Measurements from ENCODE around the gene IGFL2.
"Not testable (repeated sequence)": the region's sequence is repeated elsewhere in the genome, so short reads cannot be mapped to it uniquely, and the experiment has no call there.

The IGFL2 gene

DNA sequence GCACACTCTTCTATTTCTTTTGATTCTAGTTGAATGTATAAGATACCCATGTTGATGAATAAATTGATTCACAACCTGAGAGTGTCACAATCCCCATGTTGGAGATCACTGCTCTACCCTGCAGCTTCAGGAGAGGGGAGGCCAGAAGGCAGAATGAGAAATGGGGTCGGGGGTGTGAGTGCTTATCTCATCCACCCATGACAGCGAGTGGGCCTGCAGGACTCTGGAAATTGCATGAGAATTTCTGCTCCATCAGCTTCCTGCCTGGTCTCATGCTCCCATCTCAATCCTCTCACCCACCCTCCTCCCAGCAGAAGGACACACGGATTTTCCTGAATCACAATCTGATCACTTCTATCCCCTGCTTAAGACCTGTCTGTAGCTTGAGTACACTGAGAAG, 58.6 kb downstream of the IGFL2 start:
- H3K27me3 ChIP-seq (ENCODE audit: control insufficient read depth, insufficient read depth, low read length) = no peaks in the 10 kb centered on the region
- H3K4me1 ChIP-seq (ENCODE audit: control insufficient read depth, insufficient read depth, low read length) = peaks cover 29% of the 10 kb centered on the region
- H3K9me3 ChIP-seq (ENCODE audit: control insufficient read depth, low read length) = no peaks in the 10 kb centered on the region
- no peak overlapping the region for H3K4me3 ChIP-seq (ENCODE audit: low read length)
- H3K9ac ChIP-seq (ENCODE audit: low read length) = no peak overlapping the region
- no peaks in the 10 kb centered on the region for H3K36me3 ChIP-seq (ENCODE audit: control insufficient read depth, insufficient read depth, low read length)

DNA sequence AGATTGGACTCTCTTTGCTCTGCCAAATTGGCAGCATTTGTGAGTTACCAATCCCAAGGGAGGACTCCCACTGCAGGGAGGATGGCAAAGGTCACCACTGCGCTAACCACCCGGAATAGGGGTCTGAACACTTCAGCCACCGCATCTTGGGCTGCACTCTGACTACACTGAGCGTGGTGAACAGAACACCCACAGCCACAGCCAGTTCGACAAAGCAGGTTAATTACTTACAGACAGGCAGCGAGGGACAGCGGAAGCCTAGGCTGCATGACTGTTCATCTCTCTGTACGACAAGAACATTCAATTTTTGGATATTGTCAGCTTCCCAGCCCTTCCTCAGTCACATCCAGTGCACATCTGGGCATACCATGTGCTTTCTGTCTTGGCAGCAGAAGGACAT, 59.8 kb downstream of the IGFL2 start:
- not testable (repeated sequence) for H3K27me3 ChIP-seq (ENCODE audit: control insufficient read depth, insufficient read depth, low read length); H3K4me3 ChIP-seq (ENCODE audit: low read length); H3K36me3 ChIP-seq (ENCODE audit: control insufficient read depth, insufficient read depth, low read length); H3K9ac ChIP-seq (ENCODE audit: low read length); H3K9me3 ChIP-seq (ENCODE audit: control insufficient read depth, low read length)
- peaks cover 29% of the 10 kb centered on the region for H3K4me1 ChIP-seq (ENCODE audit: control insufficient read depth, insufficient read depth, low read length)

DNA sequence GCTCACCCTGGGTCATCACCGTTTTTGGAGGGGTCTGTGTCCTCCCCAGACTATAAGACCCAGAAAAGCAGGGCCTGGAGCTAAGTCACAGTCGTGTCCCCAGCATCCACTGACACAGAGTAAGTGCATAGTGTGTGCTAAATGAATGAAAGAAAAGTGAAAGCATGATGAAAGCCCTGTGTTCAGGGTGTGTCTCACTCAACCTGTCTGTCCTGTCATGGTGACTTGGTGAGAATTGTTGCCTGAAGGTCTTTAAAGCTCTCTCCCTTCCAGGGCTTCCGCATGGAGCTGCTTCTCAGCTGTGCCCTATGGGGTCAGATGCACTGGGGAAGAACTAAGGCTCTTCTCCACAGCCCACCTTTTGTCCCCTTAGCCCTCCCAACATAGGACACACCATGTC, 61.0 kb downstream of the IGFL2 start:
- H3K9me3 ChIP-seq (ENCODE audit: control insufficient read depth, low read length) = no peaks in the 10 kb centered on the region
- H3K4me1 ChIP-seq (ENCODE audit: control insufficient read depth, insufficient read depth, low read length) = peaks cover 29% of the 10 kb centered on the region
- no peak overlapping the region for H3K9ac ChIP-seq (ENCODE audit: low read length)
- H3K27me3 ChIP-seq (ENCODE audit: control insufficient read depth, insufficient read depth, low read length) = no peaks in the 10 kb centered on the region
- H3K4me3 ChIP-seq (ENCODE audit: low read length) = no peak overlapping the region
- H3K36me3 ChIP-seq (ENCODE audit: control insufficient read depth, insufficient read depth, low read length) = no peaks in the 10 kb centered on the region

- no peak overlapping the region for H3K9ac ChIP-seq (ENCODE audit: low read length)
- H3K36me3 ChIP-seq (ENCODE audit: control insufficient read depth, insufficient read depth, low read length) = no peaks in the 10 kb centered on the region
- H3K4me3 ChIP-seq (ENCODE audit: low read length) = no peak overlapping the region
- peaks cover 29% of the 10 kb centered on the region for H3K4me1 ChIP-seq (ENCODE audit: control insufficient read depth, insufficient read depth, low read length)
- no peaks in the 10 kb centered on the region for H3K9me3 ChIP-seq (ENCODE audit: control insufficient read depth, low read length)
- H3K27me3 ChIP-seq (ENCODE audit: control insufficient read depth, insufficient read depth, low read length) = no peaks in the 10 kb centered on the region
These were observed 61.4 kb downstream of the IGFL2 start for GRCh38 chr19:46209472-46209871.

GRCh38 chr19:46210669-46211068, 62.6 kb downstream of the IGFL2 start:
- no peaks in the 10 kb centered on the region for H3K36me3 ChIP-seq (ENCODE audit: control insufficient read depth, insufficient read depth, low read length)
- H3K4me1 ChIP-seq (ENCODE audit: control insufficient read depth, insufficient read depth, low read length) = peaks cover 29% of the 10 kb centered on the region
- no peak overlapping the region for H3K9ac ChIP-seq (ENCODE audit: low read length)
- no peaks in the 10 kb centered on the region for H3K27me3 ChIP-seq (ENCODE audit: control insufficient read depth, insufficient read depth, low read length)
- H3K9me3 ChIP-seq (ENCODE audit: control insufficient read depth, low read length) = no peaks in the 10 kb centered on the region
- no peak overlapping the region for H3K4me3 ChIP-seq (ENCODE audit: low read length)
